ENCODE results near the gene PROSER1.

DNA sequence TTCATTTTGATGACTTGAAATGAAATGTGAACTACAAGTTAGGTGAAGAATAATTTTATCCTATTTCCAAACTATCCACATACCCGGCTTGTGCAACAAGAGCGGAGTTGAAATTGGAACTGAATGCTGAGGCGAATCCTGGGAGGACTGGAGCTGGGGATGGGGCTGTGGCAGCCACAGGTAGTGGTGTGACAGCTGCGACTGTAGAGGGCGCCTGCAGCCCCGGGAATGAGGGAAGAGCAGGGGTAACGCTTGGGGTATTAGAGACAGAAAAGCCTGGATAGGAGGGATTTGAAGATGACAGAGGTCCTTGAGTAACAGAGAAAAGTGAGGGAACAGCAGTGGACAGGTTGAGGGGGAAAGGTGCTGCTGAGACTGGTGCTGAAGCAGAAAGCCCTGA is 25.3 kb downstream of the PROSER1 start:
- TF ChIP-seq, protein P1, sequence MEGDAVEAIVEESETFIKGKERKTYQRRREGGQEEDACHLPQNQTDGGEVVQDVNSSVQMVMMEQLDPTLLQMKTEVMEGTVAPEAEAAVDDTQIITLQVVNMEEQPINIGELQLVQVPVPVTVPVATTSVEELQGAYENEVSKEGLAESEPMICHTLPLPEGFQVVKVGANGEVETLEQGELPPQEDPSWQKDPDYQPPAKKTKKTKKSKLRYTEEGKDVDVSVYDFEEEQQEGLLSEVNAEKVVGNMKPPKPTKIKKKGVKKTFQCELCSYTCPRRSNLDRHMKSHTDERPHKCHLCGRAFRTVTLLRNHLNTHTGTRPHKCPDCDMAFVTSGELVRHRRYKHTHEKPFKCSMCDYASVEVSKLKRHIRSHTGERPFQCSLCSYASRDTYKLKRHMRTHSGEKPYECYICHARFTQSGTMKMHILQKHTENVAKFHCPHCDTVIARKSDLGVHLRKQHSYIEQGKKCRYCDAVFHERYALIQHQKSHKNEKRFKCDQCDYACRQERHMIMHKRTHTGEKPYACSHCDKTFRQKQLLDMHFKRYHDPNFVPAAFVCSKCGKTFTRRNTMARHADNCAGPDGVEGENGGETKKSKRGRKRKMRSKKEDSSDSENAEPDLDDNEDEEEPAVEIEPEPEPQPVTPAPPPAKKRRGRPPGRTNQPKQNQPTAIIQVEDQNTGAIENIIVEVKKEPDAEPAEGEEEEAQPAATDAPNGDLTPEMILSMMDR (IDR thresholded peaks at IDR 0.05) = no peak
- no peak for TF ChIP-seq POLR2A (IDR thresholded peaks at IDR 0.05)

Data from thyroid gland (tissue), 4 donors.